Activated CD4-positive, alpha-beta T cell treated with anti-CD3 and anti-CD28 coated beads for 36 hours (primary cell): ENCODE measurements around the gene ZNF784. TPM values are rescaled to one million over a fixed set of nuclear protein-coding genes. Genes with fewer than 3 reads are reported as not detected.

Experiments
- ATAC-seq: fragments of 200-7000 bp; cut with Tn5 transposase; one replicate; pipeline ENCODE4 v1.10.0; 2021; ENCODE audit warnings: mild to moderate bottlenecking, moderate library complexity
- CTCF ChIA-PET: fragments of 350-600 bp; sonication (Branson Sonifier 250); formaldehyde crosslinking; loops from one replicate; lab custom pipeline; 2021; ENCODE audit warnings: antibody characterized with exemption; lab: Charles Lee
- POLR2A ChIA-PET: fragments of 350-600 bp; sonication (Branson Sonifier 250); formaldehyde crosslinking; loops from one replicate; lab custom pipeline; 2021; ENCODE audit warnings: antibody characterized with exemption, inconsistent platforms; lab: Charles Lee
- DNase-seq: peaks from one replicate; pipeline ENCODE4 v3.0.0-alpha.2; 2020
- H3K27ac Mint-ChIP-seq: one replicate; pipeline ENCODE4 v1.8.0; 2021; ENCODE audit warnings: mixed read lengths
- H3K27me3 Mint-ChIP-seq: one replicate; pipeline ENCODE4 v1.8.0; 2021; ENCODE audit warnings: mixed read lengths
- H3K36me3 Mint-ChIP-seq: one replicate; pipeline ENCODE4 v1.8.0; 2021; ENCODE audit warnings: low read depth, mixed read lengths
- H3K4me1 Mint-ChIP-seq: one replicate; pipeline ENCODE4 v1.8.0; 2021; ENCODE audit warnings: mixed read lengths
- H3K4me3 Mint-ChIP-seq: one replicate; pipeline ENCODE4 v1.8.0; 2021; ENCODE audit warnings: mild to moderate bottlenecking, moderate library complexity, mixed read lengths
- H3K9me3 Mint-ChIP-seq: one replicate; pipeline ENCODE4 v1.8.0; 2021; ENCODE audit warnings: low read depth, mixed read lengths
- intact Hi-C, 2 experiments: fragments of 100-400 bp; cut with DNase I in 1 of 2; cut with micrococcal nuclease in 1 of 2; formaldehyde crosslinking; loops; one replicate each; pipeline versions ENCODE4 v1.14.2 to v1.15.1; 2022 to 2024; cut with DNase I, micrococcal nuclease
- total RNA-seq, 2 experiments: library from RNA; stranded (reverse); gene quantifications; one replicate each; pipeline ENCODE4 v1.2.3, GENCODE V29; 2021

ZNF784 gene
- total RNA-seq, 2 experiments from 2014 or later: 3.2 to 4.3 TPM

- no peaks in the 10 kb centered on the region for H3K27me3 Mint-ChIP-seq
- intact Hi-C loops: loop anchor here in 1 of 2 experiments (2.0 kb wide), 1 partner anchor 15 kb away; no protein-coding TSS in a partner anchor
- peaks cover 50% of the 10 kb centered on the region for H3K4me1 Mint-ChIP-seq
- H3K36me3 Mint-ChIP-seq: peaks cover 22% of the 10 kb centered on the region
- POLR2A ChIA-PET: no interaction called here
- H3K9me3 Mint-ChIP-seq: no peaks in the 10 kb centered on the region
- DNase-seq: no peak
- H3K27ac Mint-ChIP-seq: no peak overlapping the region
- H3K4me3 Mint-ChIP-seq: no peak overlapping the region
- CTCF ChIA-PET: interaction anchor here (1.5 to 2.4 kb wide), 2 partner anchors 10 to 15 kb away, joined by 4 to 18 read pairs; partner anchors contain the start of gene ZNF865
- ATAC-seq: no peak
These were observed 2.6 kb downstream of the ZNF784 start for GRCh38 chr19:55621673-55622231.

GRCh38 chr19:55621205-55621672 lies 3.1 kb downstream of the ZNF784 start:
- Mint-ChIP-seq H3K4me1 (peaks cover 45% of the 10 kb centered on the region), H3K36me3 (peaks cover 26% of the 10 kb centered on the region), H3K4me3 (no peak overlapping the region), H3K27ac (no peak overlapping the region), H3K27me3 (no peaks in the 10 kb centered on the region), H3K9me3 (no peaks in the 10 kb centered on the region)
- ChIA-PET CTCF (interaction anchor here (0.8 to 2.4 kb wide), 3 partner anchors 15 to 501 kb away, joined by 3 to 18 read pairs (median 3); partner anchors contain the start of gene ZNF865), POLR2A (interaction anchor here (1.0 kb wide), 1 partner anchor 15 kb away, joined by 4 read pairs; no protein-coding TSS in a partner anchor)
- intact Hi-C loops: loop anchor here in 1 of 2 experiments (2.0 kb wide), 1 partner anchor 14 kb away; no protein-coding TSS in a partner anchor
- no peak for ATAC-seq
- no peak for DNase-seq

- ATAC-seq: peak; percentile 7
- POLR2A ChIA-PET: interaction anchor here (1.0 kb wide), 1 partner anchor 14 kb away, joined by 4 read pairs; no protein-coding TSS in a partner anchor
- CTCF ChIA-PET: interaction anchor here (0.8 to 2.4 kb wide), 5 partner anchors 12 to 502 kb away, joined by 3 to 18 read pairs (median 3); partner anchors contain the start of gene ZNF865
- DNase-seq: peak; percentile 55
- H3K4me1 Mint-ChIP-seq: peaks cover 39% of the 10 kb centered on the region
- H3K36me3 Mint-ChIP-seq: peaks cover 26% of the 10 kb centered on the region
- H3K4me3 Mint-ChIP-seq: no peak overlapping the region
- H3K9me3 Mint-ChIP-seq: no peaks in the 10 kb centered on the region
- peak overlapping the region; percentile 69 for H3K27ac Mint-ChIP-seq
- no peaks in the 10 kb centered on the region for H3K27me3 Mint-ChIP-seq
- intact Hi-C loops: loop anchor here in 1 of 2 experiments (2.0 kb wide), 1 partner anchor 14 kb away; no protein-coding TSS in a partner anchor
These were observed 3.8 kb downstream of the ZNF784 start for GRCh38 chr19:55620410-55621204.

GRCh38 chr19:55619286-55619685 lies 5.1 kb downstream of the ZNF784 start:
- Mint-ChIP-seq H3K4me3 (no peak overlapping the region), H3K36me3 (peaks cover 26% of the 10 kb centered on the region), H3K27me3 (no peaks in the 10 kb centered on the region), H3K27ac (no peak overlapping the region), H3K4me1 (peaks cover 31% of the 10 kb centered on the region), H3K9me3 (no peaks in the 10 kb centered on the region)
- ATAC-seq (no peak), DNase-seq (no peak)
- intact Hi-C loops: no loop called here
- ChIA-PET CTCF (interaction anchor here (2.4 kb wide), 1 partner anchor 13 kb away, joined by 18 read pairs; the partner anchor contains the start of gene ZNF865), POLR2A (no interaction called here)

- Mint-ChIP-seq H3K27me3 (no peaks in the 10 kb centered on the region), H3K9me3 (no peaks in the 10 kb centered on the region), H3K36me3 (peaks cover 24% of the 10 kb centered on the region), H3K4me3 (no peak overlapping the region), H3K4me1 (peaks cover 24% of the 10 kb centered on the region), H3K27ac (no peak overlapping the region)
- ATAC-seq (no peak), DNase-seq (no peak)
- POLR2A ChIA-PET: no interaction called here
- intact Hi-C loops: no loop called here
- CTCF ChIA-PET: interaction anchor here (0.9 kb wide), 1 partner anchor 14 kb away, joined by 3 read pairs; no protein-coding TSS in a partner anchor
These were observed 5.9 kb downstream of the ZNF784 start for GRCh38 chr19:55618426-55618825.

- CTCF ChIA-PET: interaction anchor here (1.2 kb wide), 1 partner anchor 11 kb away, joined by 8 read pairs; no protein-coding TSS in a partner anchor
- Mint-ChIP-seq H3K4me1 (peaks cover 22% of the 10 kb centered on the region), H3K27me3 (no peaks in the 10 kb centered on the region), H3K36me3 (peaks cover 32% of the 10 kb centered on the region), H3K9me3 (no peaks in the 10 kb centered on the region), H3K4me3 (no peak overlapping the region), H3K27ac (peak overlapping the region; percentile 51)
- POLR2A ChIA-PET: interaction anchor here (0.6 kb wide), 1 partner anchor 18 kb away, joined by 3 read pairs; the partner anchor contains the start of gene ZNF524
- ATAC-seq (no peak), DNase-seq (no peak)
- intact Hi-C loops: no loop called here
These were observed 6.9 kb downstream of the ZNF784 start for GRCh38 chr19:55617426-55617825.

- DNase-seq (no peak), ATAC-seq (no peak)
- no peaks in the 10 kb centered on the region for H3K9me3 Mint-ChIP-seq
- no peaks in the 10 kb centered on the region for H3K27me3 Mint-ChIP-seq
- intact Hi-C loops: no loop called here
- H3K27ac Mint-ChIP-seq: no peak overlapping the region
- ChIA-PET CTCF (no interaction called here), POLR2A (no interaction called here)
- H3K36me3 Mint-ChIP-seq: peaks cover 32% of the 10 kb centered on the region
- H3K4me3 Mint-ChIP-seq: no peak overlapping the region
- H3K4me1 Mint-ChIP-seq: peaks cover 27% of the 10 kb centered on the region
These were observed 7.9 kb downstream of the ZNF784 start for GRCh38 chr19:55616395-55616875.

GRCh38 chr19:55615543-55616394 lies 8.6 kb downstream of the ZNF784 start:
- intact Hi-C loops: no loop called here
- Mint-ChIP-seq H3K27ac (no peak overlapping the region), H3K36me3 (peaks cover 32% of the 10 kb centered on the region), H3K4me1 (peaks cover 21% of the 10 kb centered on the region), H3K4me3 (no peak overlapping the region), H3K27me3 (no peaks in the 10 kb centered on the region), H3K9me3 (no peaks in the 10 kb centered on the region)
- no peak for ATAC-seq
- DNase-seq: no peak
- ChIA-PET POLR2A (no interaction called here), CTCF (no interaction called here)

- DNase-seq (no peak), ATAC-seq (no peak)
- Mint-ChIP-seq H3K27me3 (no peaks in the 10 kb centered on the region), H3K4me3 (no peak overlapping the region), H3K36me3 (peaks cover 28% of the 10 kb centered on the region), H3K27ac (no peak overlapping the region), H3K9me3 (no peaks in the 10 kb centered on the region), H3K4me1 (peaks cover 17% of the 10 kb centered on the region)
- POLR2A ChIA-PET: no interaction called here
- CTCF ChIA-PET: no interaction called here
- intact Hi-C loops: no loop called here
These were observed 9.4 kb downstream of the ZNF784 start for GRCh38 chr19:55614711-55615542.
